Breast epithelium (tissue), 3 donors: ENCODE results near the gene INTS6L.

Experiments
- POLR2A ChIP-seq: fragments of 450-650 bp; IDR thresholded peaks from one replicate; pipeline ENCODE4 v1.6.1; 2016; ENCODE audit warnings: antibody characterized with exemption, mild to moderate bottlenecking, moderate library complexity
- POLR2AphosphoS5 ChIP-seq, 3 donors: sonication (generic); formaldehyde crosslinking; IDR thresholded peaks; one replicate each; pipeline ENCODE4 v1.6.1; 2017; ENCODE audit warnings: antibody characterized with exemption in 3 of 3
- TF ChIP-seq, protein P1 (sequence below), 3 donors: fragments of 450-650 bp; IDR thresholded peaks; one replicate each; pipeline ENCODE4 v1.5.1; 2016 to 2017; ENCODE audit warnings: antibody characterized with exemption in 3 of 3, mild to moderate bottlenecking in 3 of 3, moderate library complexity in 3 of 3

DNA sequence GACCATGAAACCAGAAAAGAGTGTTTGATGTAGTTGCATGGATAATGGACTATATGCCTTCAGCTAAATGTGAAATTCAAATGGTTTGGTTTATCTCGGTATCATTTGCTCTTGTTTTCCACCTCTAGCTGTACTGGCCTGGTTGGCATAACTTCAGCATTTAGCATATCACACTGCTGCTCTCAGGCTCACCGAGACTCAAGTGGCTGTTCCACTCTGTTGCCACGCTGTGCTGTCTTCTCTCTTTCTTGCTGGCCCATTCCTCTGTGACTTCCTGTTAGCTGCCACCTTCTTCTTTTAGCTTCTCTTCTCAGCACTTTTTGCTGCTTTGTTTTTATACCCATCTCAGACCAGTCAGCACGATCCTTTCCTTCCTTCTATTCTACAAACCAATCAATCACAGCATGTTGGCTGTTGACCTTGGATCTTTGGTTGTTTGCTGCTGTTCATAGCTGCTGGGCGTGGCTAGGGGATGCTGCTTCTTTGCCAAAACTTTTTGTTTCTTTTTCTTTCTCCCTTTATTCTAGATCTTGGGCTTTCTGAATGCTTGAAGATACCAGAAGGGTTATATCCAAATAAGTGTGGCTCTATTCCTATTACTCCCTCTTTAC is 24.0 kb downstream of the INTS6L start:
- TF ChIP-seq, protein P1, sequence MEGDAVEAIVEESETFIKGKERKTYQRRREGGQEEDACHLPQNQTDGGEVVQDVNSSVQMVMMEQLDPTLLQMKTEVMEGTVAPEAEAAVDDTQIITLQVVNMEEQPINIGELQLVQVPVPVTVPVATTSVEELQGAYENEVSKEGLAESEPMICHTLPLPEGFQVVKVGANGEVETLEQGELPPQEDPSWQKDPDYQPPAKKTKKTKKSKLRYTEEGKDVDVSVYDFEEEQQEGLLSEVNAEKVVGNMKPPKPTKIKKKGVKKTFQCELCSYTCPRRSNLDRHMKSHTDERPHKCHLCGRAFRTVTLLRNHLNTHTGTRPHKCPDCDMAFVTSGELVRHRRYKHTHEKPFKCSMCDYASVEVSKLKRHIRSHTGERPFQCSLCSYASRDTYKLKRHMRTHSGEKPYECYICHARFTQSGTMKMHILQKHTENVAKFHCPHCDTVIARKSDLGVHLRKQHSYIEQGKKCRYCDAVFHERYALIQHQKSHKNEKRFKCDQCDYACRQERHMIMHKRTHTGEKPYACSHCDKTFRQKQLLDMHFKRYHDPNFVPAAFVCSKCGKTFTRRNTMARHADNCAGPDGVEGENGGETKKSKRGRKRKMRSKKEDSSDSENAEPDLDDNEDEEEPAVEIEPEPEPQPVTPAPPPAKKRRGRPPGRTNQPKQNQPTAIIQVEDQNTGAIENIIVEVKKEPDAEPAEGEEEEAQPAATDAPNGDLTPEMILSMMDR (IDR thresholded peaks at IDR 0.05) = no peak
- TF ChIP-seq POLR2AphosphoS5 (IDR thresholded peaks at IDR 0.05) (no peak), POLR2A (no peak)
